SK-N-SH treated with all-trans-retinoic acid at 6 μM for 48 hours (cell line): Measurements from ENCODE around the gene EIF4EBP2.

ENCODE experiments used
- ATAC-seq: fragments of 200-7000 bp; cut with Tn5 transposase; 3 replicates; pipeline ENCODE4 v1.9.1; 2020; ENCODE audit warnings: mild to moderate bottlenecking, moderate library complexity
- ARNTL ChIP-seq: fragments of 450-650 bp; formaldehyde crosslinking; IDR thresholded peaks from 2 replicates; pipeline ENCODE4 v1.5.0; 2020; ENCODE audit warnings: low read depth, mild to moderate bottlenecking, moderate library complexity, borderline replicate concordance
- CREB5 ChIP-seq: fragments of 250-450 bp; sonication (Bioruptor Pico); IDR thresholded peaks from 2 replicates; pipeline ENCODE4 v1.5.1; 2020; ENCODE audit warnings: low read depth, mild to moderate bottlenecking, moderate library complexity
- ESRRG ChIP-seq: fragments of 250-450 bp; sonication (Bioruptor Pico); IDR thresholded peaks from 2 replicates; pipeline ENCODE4 v1.6.1; 2021; ENCODE audit warnings: mild to moderate bottlenecking
- GLIS3 ChIP-seq: fragments of 250-450 bp; sonication (Bioruptor Pico); IDR thresholded peaks from 2 replicates; pipeline ENCODE4 v1.5.0; 2020; ENCODE audit warnings: mild to moderate bottlenecking, moderate library complexity
- ISL1 ChIP-seq: fragments of 250-450 bp; sonication (Bioruptor Pico); IDR thresholded peaks from 2 replicates; pipeline ENCODE4 v2.1.2; 2022; ENCODE audit warnings: mild to moderate bottlenecking, moderate library complexity
- OSR1 ChIP-seq: fragments of 250-450 bp; sonication (Bioruptor Pico); IDR thresholded peaks from 2 replicates; pipeline ENCODE4 v1.8.0; 2022; ENCODE audit warnings: moderate library complexity, mild to moderate bottlenecking, inconsistent platforms
- PATZ1 ChIP-seq: fragments of 250-450 bp; sonication (Bioruptor Pico); IDR thresholded peaks from 2 replicates; pipeline ENCODE4 v1.8.0; 2020; ENCODE audit warnings: mild to moderate bottlenecking, moderate library complexity, borderline replicate concordance
- POU6F1 ChIP-seq: fragments of 250-450 bp; sonication (Bioruptor Pico); IDR thresholded peaks from 2 replicates; pipeline ENCODE4 v1.8.0; 2021; ENCODE audit warnings: low read depth, mild to moderate bottlenecking, moderate library complexity, borderline replicate concordance
- PPARA ChIP-seq: fragments of 250-450 bp; sonication (Bioruptor Pico); IDR thresholded peaks from 2 replicates; pipeline ENCODE4 v1.5.0; 2020; ENCODE audit warnings: mild to moderate bottlenecking, borderline replicate concordance
- RARB ChIP-seq: fragments of 250-450 bp; sonication (Bioruptor Pico); IDR thresholded peaks from 2 replicates; pipeline ENCODE4 v1.8.0; 2021; ENCODE audit warnings: mild to moderate bottlenecking, moderate library complexity
- SNAI2 ChIP-seq: fragments of 250-450 bp; sonication (Bioruptor Pico); IDR thresholded peaks from 2 replicates; pipeline ENCODE4 v1.5.0; 2020; ENCODE audit warnings: mild to moderate bottlenecking, moderate library complexity
- TCF4 ChIP-seq: fragments of 250-450 bp; sonication (Bioruptor Pico); IDR thresholded peaks from 2 replicates; pipeline ENCODE4 v1.8.0; 2021; ENCODE audit warnings: mild to moderate bottlenecking, moderate library complexity, borderline replicate concordance
- TOX ChIP-seq: fragments of 250-450 bp; sonication (Bioruptor Pico); IDR thresholded peaks from 2 replicates; pipeline ENCODE4 v1.8.0; 2021; ENCODE audit warnings: mild to moderate bottlenecking, moderate library complexity, borderline replicate concordance
- TSHZ2 ChIP-seq: fragments of 250-450 bp; sonication (Bioruptor Pico); IDR thresholded peaks from 2 replicates; pipeline ENCODE4 v1.5.0; 2020; ENCODE audit warnings: mild to moderate bottlenecking, moderate library complexity
- ZC3H10 ChIP-seq: fragments of 250-450 bp; sonication (Bioruptor Pico); IDR thresholded peaks from 2 replicates; pipeline ENCODE4 v1.5.1; 2021; ENCODE audit warnings: mild to moderate bottlenecking, moderate library complexity
- ZFP3 ChIP-seq: fragments of 250-450 bp; sonication (Bioruptor Pico); IDR thresholded peaks from 2 replicates; pipeline ENCODE4 v1.5.0; 2020; ENCODE audit warnings: mild to moderate bottlenecking, moderate library complexity
- ZFP30 ChIP-seq: fragments of 450-650 bp; formaldehyde crosslinking; IDR thresholded peaks from 2 replicates; pipeline ENCODE4 v1.5.0; 2022; ENCODE audit warnings: mild to moderate bottlenecking, moderate library complexity
- ZNF565 ChIP-seq: fragments of 450-650 bp; formaldehyde crosslinking; conservative IDR thresholded peaks from 2 replicates; pipeline ENCODE4 v1.5.0; 2020; ENCODE audit warnings: low read depth, mild to moderate bottlenecking, moderate library complexity
- ZNF70 ChIP-seq: fragments of 450-650 bp; formaldehyde crosslinking; IDR thresholded peaks from 2 replicates; pipeline ENCODE4 v1.5.0; 2020; ENCODE audit warnings: mild to moderate bottlenecking, moderate library complexity
- ZNF8 ChIP-seq: fragments of 450-650 bp; formaldehyde crosslinking; IDR thresholded peaks from 2 replicates; pipeline ENCODE4 v1.5.0; 2020; ENCODE audit warnings: mild to moderate bottlenecking, moderate library complexity

The EIF4EBP2 gene

GRCh38 chr10:70441161-70441894 is 37.4 kb downstream of the EIF4EBP2 start, which contains the start of gene NODAL (continued):
- TF ChIP-seq PPARA (CRISPR knock-in tag) (no peak), SNAI2 (CRISPR knock-in tag) (no peak), TOX (CRISPR knock-in tag) (no peak), ZNF70 (CRISPR knock-in tag) (no peak), POU6F1 (CRISPR knock-in tag) (no peak)

GRCh38 chr10:70441895-70442309 is 38.0 kb downstream of the EIF4EBP2 start:
- no peak for TF ChIP-seq ZC3H10 (CRISPR knock-in tag)
- TF ChIP-seq OSR1 (CRISPR knock-in tag): no peak
- TF ChIP-seq PATZ1 (CRISPR knock-in tag): no peak
- TF ChIP-seq ZFP3: no peak
- TF ChIP-seq TOX (CRISPR knock-in tag): no peak
- no peak for TF ChIP-seq SNAI2 (CRISPR knock-in tag)
- TF ChIP-seq ISL1 (CRISPR knock-in tag): no peak
- no peak for TF ChIP-seq POU6F1 (CRISPR knock-in tag)
- TF ChIP-seq TCF4 (CRISPR knock-in tag): no peak
- TF ChIP-seq ESRRG: no peak
- no peak for TF ChIP-seq PPARA (CRISPR knock-in tag)
- TF ChIP-seq TSHZ2 (CRISPR knock-in tag): no peak
- TF ChIP-seq CREB5 (CRISPR knock-in tag): no peak
- no peak for TF ChIP-seq GLIS3 (CRISPR knock-in tag)
- TF ChIP-seq RARB (CRISPR knock-in tag): no peak
- TF ChIP-seq ARNTL (CRISPR knock-in tag): no peak
- no peak for TF ChIP-seq ZFP30 (CRISPR knock-in tag)
- ATAC-seq: no peak

GRCh38 chr10:70442332-70442988 is 38.5 kb downstream of the EIF4EBP2 start:
- no peak for ATAC-seq
- TF ChIP-seq PPARA (CRISPR knock-in tag) (no peak), SNAI2 (CRISPR knock-in tag) (no peak), ZC3H10 (CRISPR knock-in tag) (no peak), GLIS3 (CRISPR knock-in tag) (no peak), ZNF8 (no peak), ZNF565 (no peak), POU6F1 (CRISPR knock-in tag) (no peak), TSHZ2 (CRISPR knock-in tag) (no peak)
